GM12892 (cell line): ENCODE data around the gene AHNAK2.
"Not testable (repeated sequence)": the region's sequence is repeated elsewhere in the genome, so short reads cannot be mapped to it uniquely, and the experiment has no call there.

Source experiments
- POLR2A ChIP-seq: IDR thresholded peaks from 2 replicates; pipeline ENCODE4 v1.6.1; 2011; ENCODE audit warnings: low read depth, low read length, control low read depth
- POLR2AphosphoS5 ChIP-seq: IDR thresholded peaks from 2 replicates; pipeline ENCODE4 v1.6.1; 2011; ENCODE audit warnings: low read depth, low read length, control low read depth

GRCh38 chr14:104947881-104948735, 30.1 kb downstream of the AHNAK2 start:
- TF ChIP-seq POLR2A, POLR2AphosphoS5: not testable (repeated sequence)
